Hematopoietic multipotent progenitor cell treated with erythropoietin and hydrocortisone succinate and interleukin-3 and kit ligand, for 17 days (in vitro differentiated cells): ENCODE data around the gene CACNA1F.
"Not testable (repeated sequence)": the region's sequence is repeated elsewhere in the genome, so short reads cannot be mapped to it uniquely, and the experiment has no call there.

ENCODE experiments used
- DNase-seq: peaks from one replicate; pipeline ENCODE4 v3.0.0-alpha.2; 2015; ENCODE audit warnings: low spot score

The CACNA1F gene

DNA sequence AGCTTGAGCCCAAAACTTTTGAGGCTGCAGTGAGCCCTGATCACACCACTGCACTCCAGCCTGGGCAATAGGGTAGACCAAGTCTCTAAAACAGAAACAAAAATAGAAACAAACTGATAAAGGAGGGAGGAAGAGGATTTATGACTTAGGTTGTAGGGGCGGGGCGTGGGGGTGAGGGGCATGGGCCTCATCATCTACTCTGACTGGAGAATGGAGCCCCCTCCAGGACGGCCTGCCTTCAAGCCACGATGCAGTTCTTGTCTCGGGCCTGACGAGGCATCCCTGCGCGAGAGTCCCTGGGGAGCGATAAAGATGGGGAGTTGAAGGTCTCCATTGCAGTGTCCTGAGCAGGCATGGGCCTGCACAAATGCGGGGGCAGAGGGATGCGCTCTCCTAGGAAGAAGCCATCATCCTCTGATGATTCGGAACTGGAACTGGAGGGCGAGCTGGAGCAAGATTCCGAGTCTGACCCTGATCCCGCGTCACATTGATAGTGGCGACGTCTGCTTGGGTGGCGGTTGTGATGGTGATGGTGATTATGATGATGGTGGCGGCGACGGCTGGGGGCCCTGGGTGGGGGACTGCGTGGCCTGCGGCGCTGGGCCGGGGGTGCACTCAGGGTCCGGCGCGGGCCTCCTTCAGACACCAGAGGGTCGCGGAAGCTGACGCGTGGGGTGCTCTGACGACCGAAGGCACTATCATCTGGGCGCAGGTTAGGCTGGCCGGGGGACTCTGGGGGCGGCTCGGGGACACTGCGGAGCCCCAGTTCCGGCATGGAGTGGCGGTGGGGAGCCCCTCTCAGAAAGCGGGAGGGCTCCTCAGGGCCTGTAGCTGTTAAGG is 57.5 kb downstream of the CACNA1F start:
- DNase-seq, result no peak

DNA sequence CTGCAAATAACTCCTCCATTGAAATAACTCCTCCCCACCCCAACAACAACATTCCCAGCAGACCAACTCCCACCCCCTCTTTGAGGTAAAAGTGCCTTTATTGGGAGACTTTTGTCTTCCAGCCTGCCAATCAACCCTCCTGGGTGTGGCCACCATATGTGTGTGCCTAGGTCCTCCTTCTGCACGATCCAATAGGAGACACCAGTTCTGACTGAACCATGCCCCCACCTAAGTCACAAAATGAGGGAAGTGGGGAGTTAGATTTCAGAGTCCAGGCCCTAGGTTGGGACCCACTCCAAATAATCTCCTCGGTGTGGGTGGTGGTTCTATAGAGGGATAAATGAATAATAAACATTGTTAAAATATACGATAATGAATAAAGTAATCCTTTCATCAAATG is 58.4 kb downstream of the CACNA1F start:
- no peak for DNase-seq

DNA sequence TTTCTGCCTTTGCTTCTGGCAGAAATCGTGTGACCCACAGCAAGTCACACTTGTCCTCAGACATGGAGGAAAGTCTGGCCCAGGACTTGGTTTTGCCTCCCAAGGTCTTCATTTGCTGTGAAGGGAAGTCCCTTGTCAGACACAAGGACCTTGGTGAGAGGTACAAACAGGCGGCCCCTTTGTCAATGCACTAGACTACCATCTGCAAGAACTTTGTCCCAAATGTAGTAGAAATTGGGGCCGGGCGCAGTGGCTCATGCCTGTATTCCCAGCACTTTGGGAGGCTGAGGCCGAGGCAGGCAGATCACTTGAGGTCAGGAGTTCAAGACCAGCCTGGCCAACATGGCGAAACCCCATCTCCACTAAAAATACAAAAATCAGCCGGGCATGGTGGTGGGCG is 59.6 kb downstream of the CACNA1F start:
- DNase-seq, result not testable (repeated sequence)

DNA sequence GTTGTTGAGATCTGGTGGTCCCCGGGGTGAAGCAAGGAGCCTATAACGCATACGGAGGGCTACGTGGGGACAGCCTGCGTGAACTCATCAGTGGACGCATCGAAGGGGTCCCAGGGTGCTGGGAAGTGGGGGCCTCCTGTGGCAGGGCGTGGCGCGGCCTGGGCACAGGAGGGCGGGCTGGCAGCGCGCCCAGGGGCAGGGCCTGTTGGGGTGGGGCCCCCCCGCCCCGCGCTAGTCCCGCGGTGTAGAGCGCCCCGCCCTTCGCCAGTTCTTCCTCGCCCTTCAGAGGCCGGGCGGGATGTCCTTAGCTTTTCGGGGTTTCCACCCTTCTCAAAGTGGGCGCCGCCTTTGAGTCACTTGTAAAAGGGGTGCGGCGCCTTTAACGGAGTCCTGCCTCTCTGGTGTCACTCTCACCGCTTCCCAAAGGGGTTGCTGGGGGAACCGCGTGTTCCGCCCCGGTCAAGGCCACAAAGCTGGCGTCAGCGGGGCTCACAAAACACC is 60.8 kb downstream of the CACNA1F start:
- peak; percentile 90 for DNase-seq

DNA sequence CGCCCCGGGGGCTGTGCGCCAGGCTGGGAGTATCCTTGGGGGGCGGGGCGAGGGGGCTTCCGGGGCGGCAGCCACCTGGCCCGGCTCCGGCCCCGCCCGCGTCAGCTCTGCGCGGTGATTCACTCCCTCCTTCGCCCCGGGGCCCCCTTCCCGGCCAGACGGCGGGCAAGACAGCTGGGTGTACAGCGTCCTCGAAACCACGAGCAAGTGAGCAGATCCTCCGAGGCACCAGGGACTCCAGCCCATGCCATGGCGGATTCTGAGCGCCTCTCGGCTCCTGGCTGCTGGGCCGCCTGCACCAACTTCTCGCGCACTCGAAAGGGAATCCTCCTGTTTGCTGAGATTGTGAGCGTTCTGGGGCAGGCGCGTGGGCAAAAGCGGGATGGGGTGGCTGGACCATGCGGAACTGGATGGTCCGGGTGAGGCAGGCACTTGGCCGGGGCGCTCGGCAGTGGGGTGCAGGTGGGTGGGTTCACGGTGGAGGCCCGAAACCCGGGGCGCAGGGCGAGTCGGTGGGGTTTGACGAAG is 61.3 kb downstream of the CACNA1F start, which contains the start of gene PLP2:
Gene PLP2, plus strand, starts transcription at position 147 of the 528 bp plus-strand sequence. Its CDS starts 103 bp downstream, at position 250.
- DNase-seq, result peak; percentile 30

DNA sequence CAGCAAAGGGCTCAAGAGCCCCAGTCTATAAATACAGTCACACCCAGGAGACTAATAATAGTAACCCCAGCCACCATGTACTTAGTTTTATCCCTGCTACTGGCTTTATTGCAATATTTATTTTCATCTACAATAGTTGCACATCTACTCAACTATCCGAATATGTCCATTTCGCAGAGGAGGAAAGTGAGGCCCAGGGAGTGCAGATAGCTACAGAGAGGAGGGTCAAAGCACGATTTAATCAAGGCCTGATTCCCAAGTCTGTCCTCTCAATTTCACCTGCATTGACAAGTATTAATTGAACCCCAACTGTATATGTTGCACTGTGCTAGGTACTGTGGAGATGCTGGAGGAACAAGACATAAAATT is 65.4 kb downstream of the CACNA1F start:
- DNase-seq, result no peak

- peak; percentile 71 for DNase-seq
Measured at GRCh38 chrX:49166914-49167739, 66.0 kb downstream of the CACNA1F start.

- DNase-seq, result peak; percentile 87
Measured at GRCh38 chrX:49165901-49166881, 66.9 kb downstream of the CACNA1F start.

DNA sequence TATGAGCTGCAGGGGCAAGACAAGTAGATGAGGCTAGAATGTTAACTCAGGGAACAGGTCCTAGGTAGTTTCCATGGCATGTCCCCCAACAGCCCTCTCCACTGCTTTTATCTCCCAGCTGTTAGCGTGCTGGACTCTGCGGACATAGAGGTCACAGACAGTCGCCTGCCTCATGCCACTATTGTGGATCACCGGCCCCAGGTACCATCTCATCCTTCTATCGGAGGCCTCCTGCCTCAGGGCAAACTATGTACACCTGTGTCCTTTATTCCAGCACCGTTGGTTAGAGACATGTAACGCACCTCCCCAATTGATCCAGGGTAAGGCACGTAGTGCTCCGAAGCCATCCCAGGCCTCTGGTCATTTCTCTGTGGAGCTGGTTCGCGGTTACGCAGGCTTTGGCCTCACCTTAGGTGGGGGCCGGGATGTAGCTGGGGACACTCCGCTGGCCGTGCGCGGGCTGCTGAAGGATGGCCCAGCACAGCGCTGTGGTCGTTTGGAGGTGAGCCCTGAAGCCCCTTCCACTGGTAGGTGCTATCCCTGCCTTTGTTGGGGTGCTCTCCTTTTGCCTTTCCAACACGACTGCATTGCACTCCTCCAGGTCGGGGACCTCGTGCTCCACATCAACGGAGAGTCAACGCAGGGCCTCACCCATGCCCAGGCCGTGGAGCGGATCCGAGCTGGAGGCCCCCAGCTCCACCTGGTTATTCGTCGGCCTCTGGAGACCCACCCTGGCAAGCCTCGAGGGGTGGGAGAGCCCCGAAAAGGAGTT is 68.4 kb downstream of the CACNA1F start:
- DNase-seq, result no peak

- peak; percentile 93 for DNase-seq
Measured at GRCh38 chrX:49163555-49164419, 69.4 kb downstream of the CACNA1F start.

GRCh38 chrX:49162620-49163019 is 70.5 kb downstream of the CACNA1F start, which contains the start of gene MAGIX:
MAGIX (plus strand) TSS chrX:49162758; CDS start chrX:49162890, 132 bp downstream.
- DNase-seq, result no peak

- peak; percentile 47 for DNase-seq
Measured at GRCh38 chrX:49161632-49162031, 71.5 kb downstream of the CACNA1F start.

GRCh38 chrX:49160908-49161307 is 72.2 kb downstream of the CACNA1F start:
- DNase-seq, result no peak

DNA sequence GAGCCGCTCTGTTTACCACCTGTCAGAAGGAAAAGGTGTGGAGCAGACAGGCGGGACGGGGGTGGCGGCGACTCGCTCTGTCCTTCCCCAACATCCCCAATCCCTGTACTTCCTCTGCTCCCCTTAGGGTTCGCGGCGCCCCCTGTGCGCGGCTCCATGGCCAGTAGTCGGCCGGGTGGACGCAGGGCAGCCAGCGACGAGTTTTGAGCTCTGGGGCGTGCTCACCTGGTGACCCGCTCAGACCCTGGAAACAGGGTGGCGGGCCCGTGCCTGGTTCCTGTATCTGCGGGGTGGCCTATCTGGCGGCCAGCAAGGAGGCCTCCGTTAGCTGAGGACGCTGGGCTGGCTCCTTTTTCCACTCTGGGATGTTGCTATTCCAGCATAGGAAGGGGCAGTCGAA is 75.9 kb downstream of the CACNA1F start:
- DNase-seq, result no peak

- DNase-seq, result peak; percentile 92
Measured at GRCh38 chrX:49155900-49156837, 77.0 kb downstream of the CACNA1F start.

- peak; percentile 82 for DNase-seq
Measured at GRCh38 chrX:49155243-49155899, 77.8 kb downstream of the CACNA1F start.
